IPS-20b (cell line): Measurements from ENCODE around the gene RBPMS2.
"Not testable (repeated sequence)": the region's sequence is repeated elsewhere in the genome, so short reads cannot be mapped to it uniquely, and the experiment has no call there.

Experiments used
- H3K27ac ChIP-seq: one replicate; pipeline ENCODE4 v1.5.1; 2013; ENCODE audit warnings: low read length
- H3K27me3 ChIP-seq: 2 replicates; pipeline ENCODE4 v1.6.1; 2013; ENCODE audit warnings: mild to moderate bottlenecking, low read length, inconsistent platforms; ENCODE audit not compliant: insufficient read depth
- H3K36me3 ChIP-seq: 2 replicates; pipeline ENCODE4 v1.6.1; 2013; ENCODE audit warnings: low read depth, mild to moderate bottlenecking, inconsistent platforms, low read length, moderate library complexity; ENCODE audit not compliant: insufficient read depth
- H3K4me1 ChIP-seq: 2 replicates; pipeline ENCODE4 v1.6.1; 2013; ENCODE audit warnings: mild to moderate bottlenecking, control low read depth, inconsistent platforms, low read length, moderate library complexity; ENCODE audit not compliant: insufficient read depth
- H3K4me3 ChIP-seq: 2 replicates; pipeline ENCODE4 v1.5.1; 2013; ENCODE audit warnings: mild to moderate bottlenecking, low read length, inconsistent platforms
- H3K9ac ChIP-seq: 2 replicates; pipeline ENCODE4 v1.6.1; 2013; ENCODE audit warnings: low read depth, mild to moderate bottlenecking, inconsistent platforms, low read length, moderate library complexity
- H3K9me3 ChIP-seq: 2 replicates; pipeline ENCODE4 v1.6.1; 2013; ENCODE audit warnings: mild to moderate bottlenecking, low read depth, low read length, inconsistent platforms; ENCODE audit not compliant: insufficient read depth

The RBPMS2 gene

DNA sequence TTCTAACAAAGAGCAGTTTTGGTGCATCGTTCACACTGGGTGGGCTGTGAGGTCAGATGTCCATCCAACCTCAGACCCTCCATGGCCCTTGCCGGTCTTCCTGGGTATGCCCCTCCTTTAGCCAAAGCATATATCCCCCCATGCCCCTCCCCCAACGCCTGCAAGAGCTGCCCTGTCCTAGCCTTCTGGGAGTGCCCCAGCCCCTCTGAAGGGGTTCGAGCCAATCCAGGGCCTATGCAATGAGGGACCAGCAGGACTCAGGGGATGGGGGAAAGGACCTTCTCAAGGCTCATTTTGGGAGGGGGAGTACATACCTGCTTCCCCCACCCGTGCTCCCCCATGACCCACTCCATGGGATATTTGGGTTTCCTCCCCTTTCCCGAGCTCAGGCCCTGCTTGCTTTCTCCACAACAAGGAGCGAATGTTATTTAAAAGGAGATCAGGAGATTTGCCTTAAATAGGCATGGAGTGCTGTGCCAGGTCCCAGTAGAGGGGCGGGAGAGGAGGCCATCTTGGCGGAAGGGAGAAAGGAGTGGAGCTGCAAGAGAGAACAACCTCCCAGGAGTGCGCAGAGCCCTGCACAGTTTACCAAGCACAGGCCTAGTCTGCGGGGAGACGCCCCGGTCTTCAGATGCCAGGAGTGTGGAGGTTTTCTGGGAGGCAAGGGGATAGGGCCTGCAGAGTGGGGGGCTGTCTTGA is 31.8 kb upstream of the RBPMS2 start:
- Histone ChIP-seq H3K27ac (peak overlapping the region; percentile 97), H3K9ac (peak overlapping the region; percentile 84), H3K27me3 (no peaks in the 10 kb centered on the region)

GRCh38 chr15:64806509-64806908 is 31.1 kb upstream of the RBPMS2 start:
- H3K4me1 ChIP-seq, result peaks cover 45% of the 10 kb centered on the region
- H3K27ac ChIP-seq, result peak overlapping the region; percentile 97
- H3K4me3 ChIP-seq, result peak overlapping the region; percentile 57; the same call in 1 of the 2 replicates
- H3K9ac ChIP-seq, result peak overlapping the region; percentile 84; the same call in 1 of the 2 replicates
- no peaks in the 10 kb centered on the region for H3K27me3 ChIP-seq
- H3K9me3 ChIP-seq, result no peaks in the 10 kb centered on the region
- no peaks in the 10 kb centered on the region for H3K36me3 ChIP-seq

More for the DNA sequence above, 31.8 kb upstream of the RBPMS2 start:
- no peaks in the 10 kb centered on the region for H3K36me3 ChIP-seq
- peak overlapping the region; percentile 57; the same call in 1 of the 2 replicates for H3K4me3 ChIP-seq
- H3K9me3 ChIP-seq, result no peaks in the 10 kb centered on the region
- peaks cover 50% of the 10 kb centered on the region for H3K4me1 ChIP-seq

- no peaks in the 10 kb centered on the region; the same call in 1 of the 2 replicates for H3K9me3 ChIP-seq
- peaks cover 29% of the 10 kb centered on the region; the same call in 1 of the 2 replicates for H3K4me1 ChIP-seq
- H3K36me3 ChIP-seq, result no peaks in the 10 kb centered on the region
- no peak overlapping the region for H3K4me3 ChIP-seq
- no peaks in the 10 kb centered on the region for H3K27me3 ChIP-seq
- H3K27ac ChIP-seq, result no peak overlapping the region
- H3K9ac ChIP-seq, result no peak overlapping the region
Observed at GRCh38 chr15:64804619-64805018, 29.2 kb upstream of the RBPMS2 start.

GRCh38 chr15:64803526-64803925 is 28.1 kb upstream of the RBPMS2 start:
- no peaks in the 10 kb centered on the region for H3K36me3 ChIP-seq
- no peak overlapping the region for H3K27ac ChIP-seq
- H3K4me3 ChIP-seq, result no peak overlapping the region
- peaks cover 21% of the 10 kb centered on the region; the same call in 1 of the 2 replicates for H3K4me1 ChIP-seq
- no peaks in the 10 kb centered on the region; the same call in 1 of the 2 replicates for H3K9me3 ChIP-seq
- no peak overlapping the region for H3K9ac ChIP-seq
- no peaks in the 10 kb centered on the region for H3K27me3 ChIP-seq

DNA sequence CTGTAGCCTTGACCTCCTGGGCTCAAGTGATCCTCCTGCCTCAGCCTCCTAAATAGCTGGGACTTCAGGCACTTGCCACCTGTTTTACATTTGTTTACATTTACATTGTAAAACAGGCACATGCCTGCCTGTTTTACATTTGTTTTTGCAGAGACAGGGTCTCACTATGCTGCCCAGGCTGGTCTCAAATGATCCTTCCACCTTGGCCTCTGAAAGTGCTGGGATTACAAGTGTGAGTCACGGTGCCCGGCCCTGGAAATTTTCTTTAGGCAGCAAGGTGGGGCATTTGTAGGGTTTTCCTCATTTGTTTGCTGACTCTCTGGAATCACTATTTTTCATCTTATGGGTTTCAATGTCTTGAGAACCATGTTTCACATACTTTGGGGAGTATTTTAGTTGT is 25.1 kb upstream of the RBPMS2 start:
- no peak overlapping the region for H3K27ac ChIP-seq
- no peaks in the 10 kb centered on the region for H3K36me3 ChIP-seq
- H3K9ac ChIP-seq, result no peak overlapping the region
- no peaks in the 10 kb centered on the region for H3K4me1 ChIP-seq
- no peaks in the 10 kb centered on the region for H3K27me3 ChIP-seq
- no peak overlapping the region for H3K4me3 ChIP-seq
- no peaks in the 10 kb centered on the region; the same call in 1 of the 2 replicates for H3K9me3 ChIP-seq

GRCh38 chr15:64798905-64799304 is 23.5 kb upstream of the RBPMS2 start:
- not testable (repeated sequence) for H3K27ac ChIP-seq, H3K36me3 ChIP-seq, H3K9ac ChIP-seq, H3K27me3 ChIP-seq, H3K4me1 ChIP-seq, H3K4me3 ChIP-seq, H3K9me3 ChIP-seq

- H3K9me3 ChIP-seq, H3K27me3 ChIP-seq, H3K36me3 ChIP-seq, H3K27ac ChIP-seq, H3K4me1 ChIP-seq, H3K4me3 ChIP-seq, H3K9ac ChIP-seq: not testable (repeated sequence)
Observed at GRCh38 chr15:64795921-64796320, 20.5 kb upstream of the RBPMS2 start.

- H3K9me3 ChIP-seq, H3K9ac ChIP-seq, H3K4me1 ChIP-seq, H3K27me3 ChIP-seq, H3K27ac ChIP-seq, H3K36me3 ChIP-seq, H3K4me3 ChIP-seq: not testable (repeated sequence)
Observed at GRCh38 chr15:64795299-64795698, 19.9 kb upstream of the RBPMS2 start.

DNA sequence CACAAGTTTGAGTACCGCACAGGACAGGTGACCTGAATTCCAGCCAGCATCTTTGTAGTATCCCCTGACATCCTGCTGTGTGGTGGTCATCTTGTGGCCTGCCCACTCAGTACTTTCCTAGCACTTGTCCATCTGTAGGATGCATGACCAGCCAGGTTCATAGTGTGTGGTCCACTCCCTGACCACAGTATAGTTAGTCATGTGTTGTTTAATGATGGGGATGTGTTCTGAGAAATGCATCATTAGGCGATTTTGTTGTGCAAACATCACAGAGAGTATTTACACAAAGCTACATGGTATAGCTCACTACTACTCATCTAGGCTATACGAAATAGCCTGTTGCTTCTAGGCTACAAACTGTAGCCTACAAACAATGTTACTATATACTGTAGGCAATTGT is 16.9 kb upstream of the RBPMS2 start:
- Histone ChIP-seq H3K4me3 (no peak overlapping the region), H3K9me3 (no peaks in the 10 kb centered on the region), H3K27ac (no peak overlapping the region), H3K9ac (no peak overlapping the region), H3K27me3 (no peaks in the 10 kb centered on the region), H3K36me3 (no peaks in the 10 kb centered on the region), H3K4me1 (no peaks in the 10 kb centered on the region)

- H3K27me3 ChIP-seq, result no peaks in the 10 kb centered on the region
- no peak overlapping the region for H3K9ac ChIP-seq
- H3K27ac ChIP-seq, result no peak overlapping the region
- no peaks in the 10 kb centered on the region for H3K9me3 ChIP-seq
- H3K4me1 ChIP-seq, result no peaks in the 10 kb centered on the region
- H3K36me3 ChIP-seq, result no peaks in the 10 kb centered on the region
- H3K4me3 ChIP-seq, result no peak overlapping the region
Observed at GRCh38 chr15:64791401-64791800, 16.0 kb upstream of the RBPMS2 start.

DNA sequence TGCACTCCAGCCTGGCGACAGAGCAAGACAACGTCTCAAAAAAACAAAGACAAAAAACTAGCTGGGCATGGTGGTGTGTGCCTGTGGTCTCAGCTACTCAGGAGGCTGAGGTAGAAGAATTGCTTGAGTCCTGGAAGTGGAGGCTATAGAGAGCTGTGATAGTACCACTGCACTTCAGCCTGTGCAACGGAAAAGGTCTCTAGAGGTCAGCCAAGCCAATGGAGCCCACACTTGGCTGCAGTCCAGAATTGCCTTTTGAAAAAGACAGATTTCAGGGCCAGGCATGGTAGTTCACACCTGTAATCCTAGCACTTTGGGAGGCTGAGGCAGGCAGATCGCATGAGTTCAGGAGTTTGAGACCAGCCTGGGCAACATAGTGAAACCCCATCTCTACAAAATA is 8.4 kb upstream of the RBPMS2 start:
- no peaks in the 10 kb centered on the region for H3K36me3 ChIP-seq
- no peak overlapping the region for H3K4me3 ChIP-seq
- H3K9me3 ChIP-seq, result no peaks in the 10 kb centered on the region
- no peak overlapping the region for H3K9ac ChIP-seq
- no peaks in the 10 kb centered on the region for H3K27me3 ChIP-seq
- no peak overlapping the region for H3K27ac ChIP-seq
- peaks cover 10% of the 10 kb centered on the region; the same call in 1 of the 2 replicates for H3K4me1 ChIP-seq

DNA sequence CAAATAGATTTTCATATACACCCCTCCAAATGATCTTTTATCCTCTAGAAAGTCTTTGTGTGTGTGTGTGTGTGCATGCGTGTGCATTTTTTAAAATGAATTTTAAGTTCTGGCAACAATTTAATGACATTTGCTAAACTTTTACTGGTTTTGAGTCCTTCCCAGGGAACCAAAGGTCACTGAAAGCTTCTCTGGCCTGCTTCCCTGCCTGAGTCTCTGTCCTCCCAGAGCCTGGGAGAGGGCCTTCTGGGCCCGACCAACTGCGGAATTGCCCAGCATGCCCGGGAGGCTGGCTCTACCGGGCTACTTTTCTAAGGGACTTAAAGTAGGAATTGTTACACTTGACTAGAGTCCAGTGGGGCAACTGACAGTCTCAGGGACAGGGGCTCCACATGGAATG is 7.4 kb upstream of the RBPMS2 start:
- H3K9ac ChIP-seq, result peak overlapping the region; percentile 38; the same call in 1 of the 2 replicates
- peaks cover 12% of the 10 kb centered on the region; the same call in 1 of the 2 replicates for H3K4me1 ChIP-seq
- no peaks in the 10 kb centered on the region for H3K27me3 ChIP-seq
- no peak overlapping the region for H3K27ac ChIP-seq
- H3K4me3 ChIP-seq, result no peak overlapping the region
- no peaks in the 10 kb centered on the region for H3K36me3 ChIP-seq
- no peaks in the 10 kb centered on the region for H3K9me3 ChIP-seq
